T-helper 2 cell (primary cell): ENCODE data around the gene AFF3.
"Not testable (repeated sequence)": the region's sequence is repeated elsewhere in the genome, so short reads cannot be mapped to it uniquely, and the experiment has no call there.

ENCODE experiments used
- DNase-seq, 5 experiments: peaks; one replicate each; pipeline versions ENCODE4 v3.0.0 to v3.0.0-alpha.2; 2012 to 2022

Gene AFF3

GRCh38 chr2:100145893-100146656 is 3.7 kb upstream of the AFF3 start:
- no peak for DNase-seq

GRCh38 chr2:100143286-100143685 is 896 bp upstream of the AFF3 start:
- DNase-seq, result no peak

GRCh38 chr2:100141906-100142305 is 484 bp downstream of the AFF3 start:
- peak in 1 of 5 experiments; percentile 18 for DNase-seq

GRCh38 chr2:100140582-100140981 is 1.8 kb downstream of the AFF3 start:
- no peak for DNase-seq

- peak in 1 of 5 experiments; percentile 66 for DNase-seq
These were observed 4.4 kb downstream of the AFF3 start for GRCh38 chr2:100137866-100138570.

- DNase-seq, result no peak
These were observed 5.1 kb downstream of the AFF3 start for GRCh38 chr2:100137318-100137717.

- peak in 1 of 5 experiments; percentile 47 for DNase-seq
These were observed 6.1 kb downstream of the AFF3 start for GRCh38 chr2:100136310-100136709.

GRCh38 chr2:100135415-100135814 is 7.0 kb downstream of the AFF3 start:
- no peak for DNase-seq

GRCh38 chr2:100130595-100131391 is 11.6 kb downstream of the AFF3 start:
- DNase-seq, result peak in 1 of 5 experiments; percentile 17

GRCh38 chr2:100126897-100127401 is 15.4 kb downstream of the AFF3 start:
- no peak for DNase-seq

GRCh38 chr2:100126201-100126600 is 16.2 kb downstream of the AFF3 start:
- DNase-seq, result no peak

GRCh38 chr2:100125626-100126025 is 16.8 kb downstream of the AFF3 start:
- no peak for DNase-seq

- DNase-seq, result no peak
These were observed 17.6 kb downstream of the AFF3 start for GRCh38 chr2:100124761-100125160.

- DNase-seq, result no peak
These were observed 21.2 kb downstream of the AFF3 start for GRCh38 chr2:100121124-100121718.

GRCh38 chr2:100119235-100119634 is 23.2 kb downstream of the AFF3 start:
- DNase-seq, result no peak

GRCh38 chr2:100113990-100114433 is 28.4 kb downstream of the AFF3 start:
- DNase-seq, result no peak

GRCh38 chr2:100110614-100111000 is 31.8 kb downstream of the AFF3 start:
- DNase-seq, result no peak

- DNase-seq, result no peak
These were observed 32.3 kb downstream of the AFF3 start for GRCh38 chr2:100109986-100110613.

GRCh38 chr2:100108648-100109020 is 33.8 kb downstream of the AFF3 start:
- DNase-seq, result not testable (repeated sequence)

- DNase-seq, result no peak
These were observed 34.3 kb downstream of the AFF3 start for GRCh38 chr2:100107906-100108647.

- no peak for DNase-seq
These were observed 35.0 kb downstream of the AFF3 start for GRCh38 chr2:100107440-100107839.
